Activated CD8-positive, alpha-beta T cell treated with anti-CD3 and anti-CD28 coated beads for 36 hours (primary cell): Measurements from ENCODE around the gene ATP10A. TPM values are rescaled to one million over a fixed set of nuclear protein-coding genes. Genes with fewer than 3 reads are reported as not detected.
"Not testable (repeated sequence)": the region's sequence is repeated elsewhere in the genome, so short reads cannot be mapped to it uniquely, and the experiment has no call there.

Experiments
- ATAC-seq: fragments of 200-7000 bp; cut with Tn5 transposase; one replicate; pipeline ENCODE4 v1.10.0; 2021; ENCODE audit warnings: mild to moderate bottlenecking, moderate library complexity
- CTCF ChIA-PET: fragments of 350-600 bp; sonication (Branson Sonifier 250); formaldehyde crosslinking; loops from one replicate; lab custom pipeline; 2021; ENCODE audit warnings: antibody characterized with exemption; lab: Charles Lee
- POLR2A ChIA-PET: fragments of 350-600 bp; sonication (Branson Sonifier 250); formaldehyde crosslinking; loops from one replicate; lab custom pipeline; 2021; ENCODE audit warnings: antibody characterized with exemption; lab: Charles Lee
- DNase-seq: peaks from one replicate; pipeline ENCODE4 v3.0.0-alpha.2; 2020
- H3K27ac Mint-ChIP-seq: one replicate; pipeline ENCODE4 v1.8.0; 2021; ENCODE audit warnings: mild to moderate bottlenecking, mixed read lengths
- H3K27me3 Mint-ChIP-seq: one replicate; pipeline ENCODE4 v1.8.0; 2021; ENCODE audit warnings: mixed read lengths
- H3K36me3 Mint-ChIP-seq: one replicate; pipeline ENCODE4 v1.8.0; 2021; ENCODE audit warnings: low read depth, mixed read lengths
- H3K4me1 Mint-ChIP-seq: one replicate; pipeline ENCODE4 v1.8.0; 2021; ENCODE audit warnings: low read depth, mixed read lengths
- H3K4me3 Mint-ChIP-seq: one replicate; pipeline ENCODE4 v1.8.0; 2021; ENCODE audit warnings: mild to moderate bottlenecking, moderate library complexity, mixed read lengths
- H3K9me3 Mint-ChIP-seq: one replicate; pipeline ENCODE4 v1.8.0; 2021; ENCODE audit warnings: mixed read lengths
- CTCF ChIP-seq: fragments of 200-600 bp; IDR thresholded peaks from one replicate; pipeline ENCODE4 v1.8.0; 2022; ENCODE audit warnings: antibody characterized with exemption, mild to moderate bottlenecking
- intact Hi-C: fragments of 100-400 bp; cut with micrococcal nuclease; formaldehyde crosslinking; loops from one replicate; pipeline ENCODE4 v1.10.0; 2022
- total RNA-seq, 2 experiments: library from RNA; stranded (reverse); gene quantifications; one replicate each; pipeline ENCODE4 v1.2.3, GENCODE V29; 2021

Gene ATP10A
- total RNA-seq, 2 experiments from 2014 or later: 17.8 to 21.0 TPM

GRCh38 chr15:25774871-25775270 is 88.3 kb downstream of the ATP10A start:
- H3K9me3 Mint-ChIP-seq: no peaks in the 10 kb centered on the region
- ATAC-seq (no peak), DNase-seq (no peak)
- CTCF ChIA-PET: no interaction called here
- POLR2A ChIA-PET: no interaction called here
- H3K4me1 Mint-ChIP-seq: peaks cover 17% of the 10 kb centered on the region
- no peak for TF ChIP-seq CTCF
- peak overlapping the region; percentile 5 for H3K27ac Mint-ChIP-seq
- no peaks in the 10 kb centered on the region for H3K27me3 Mint-ChIP-seq
- intact Hi-C loops: no loop called here
- no peak overlapping the region for H3K4me3 Mint-ChIP-seq
- H3K36me3 Mint-ChIP-seq: peaks cover 8% of the 10 kb centered on the region

DNA sequence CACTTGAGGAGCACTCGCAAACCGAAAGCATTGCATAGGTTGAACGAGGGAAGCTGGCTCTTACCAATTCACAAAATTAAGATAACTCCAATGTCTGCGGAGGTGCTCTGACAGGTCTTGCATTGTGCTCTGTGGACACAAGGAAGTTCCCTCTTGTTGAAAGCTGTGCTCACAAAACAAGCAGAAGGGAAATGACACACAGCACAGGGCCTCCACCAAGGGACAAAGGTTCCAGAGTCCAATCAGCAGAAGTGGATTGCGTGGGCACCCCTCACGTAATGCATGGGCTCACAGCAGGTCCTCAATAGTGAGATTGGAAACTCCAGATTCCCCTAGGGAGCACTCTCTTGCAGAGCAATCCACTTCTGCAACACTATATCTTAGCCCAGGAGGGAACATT is 89.9 kb downstream of the ATP10A start:
- H3K9me3 Mint-ChIP-seq: no peaks in the 10 kb centered on the region
- intact Hi-C loops: no loop called here
- peaks cover 9% of the 10 kb centered on the region for H3K4me1 Mint-ChIP-seq
- no peak overlapping the region for H3K27ac Mint-ChIP-seq
- no peaks in the 10 kb centered on the region for H3K27me3 Mint-ChIP-seq
- ATAC-seq (no peak), DNase-seq (no peak)
- CTCF ChIA-PET: no interaction called here
- POLR2A ChIA-PET: no interaction called here
- H3K36me3 Mint-ChIP-seq: peaks cover 2% of the 10 kb centered on the region
- TF ChIP-seq CTCF: no peak
- no peak overlapping the region for H3K4me3 Mint-ChIP-seq

DNA sequence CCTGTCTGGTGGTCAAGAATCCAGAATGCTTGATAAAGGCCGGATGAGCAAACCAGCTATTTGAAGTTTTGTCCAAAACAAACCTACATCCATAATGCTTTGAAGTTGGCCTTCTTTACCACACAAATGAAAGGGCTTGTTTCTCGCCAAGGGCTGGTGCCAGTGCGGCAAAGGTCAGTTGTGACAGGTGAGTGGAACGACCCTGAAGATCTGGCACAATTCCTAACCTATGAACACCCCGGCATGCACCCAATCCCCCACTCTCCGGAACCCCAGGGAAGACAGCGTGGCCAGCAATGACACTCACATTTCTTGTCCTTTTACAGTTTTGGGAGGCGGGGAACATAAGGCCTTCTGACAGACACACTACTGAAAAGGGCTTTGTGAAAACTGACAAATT is 90.6 kb downstream of the ATP10A start:
- ATAC-seq (no peak), DNase-seq (no peak)
- Mint-ChIP-seq H3K36me3 (peaks cover 2% of the 10 kb centered on the region), H3K27me3 (no peaks in the 10 kb centered on the region), H3K4me1 (peaks cover 7% of the 10 kb centered on the region), H3K27ac (no peak overlapping the region), H3K9me3 (no peaks in the 10 kb centered on the region), H3K4me3 (no peak overlapping the region)
- intact Hi-C loops: no loop called here
- CTCF ChIA-PET: interaction anchor here (1.0 to 1.8 kb wide), 2 partner anchors 21 to 162 kb away, joined by 4 to 5 read pairs; no protein-coding TSS in a partner anchor
- TF ChIP-seq CTCF: no peak
- POLR2A ChIA-PET: no interaction called here

DNA sequence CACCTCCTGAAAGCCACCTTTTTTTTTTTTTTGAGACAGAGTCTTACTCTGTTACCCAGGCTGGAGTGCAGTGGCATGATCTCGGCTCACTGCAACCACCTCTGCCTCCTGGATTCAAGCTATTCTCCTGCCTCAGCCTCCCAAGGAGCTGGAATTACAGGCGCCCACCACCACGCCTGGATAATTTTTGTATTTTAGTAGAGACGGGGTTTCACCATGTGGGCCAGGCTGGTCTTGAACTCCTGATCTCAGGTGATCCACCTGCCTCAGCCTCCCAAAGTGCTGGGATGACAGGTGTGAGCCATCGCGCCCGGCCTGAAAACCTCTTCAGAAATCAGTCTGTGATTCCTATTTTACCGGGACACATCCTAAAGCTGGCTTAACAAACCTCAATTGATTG is 91.4 kb downstream of the ATP10A start:
- H3K36me3 Mint-ChIP-seq, H3K4me3 Mint-ChIP-seq, H3K27me3 Mint-ChIP-seq, DNase-seq, H3K27ac Mint-ChIP-seq, POLR2A ChIA-PET, intact Hi-C loops, H3K9me3 Mint-ChIP-seq, H3K4me1 Mint-ChIP-seq, ATAC-seq: not testable (repeated sequence)
- CTCF ChIA-PET: interaction anchor here (0.9 to 1.8 kb wide), 3 partner anchors 11 to 162 kb away, joined by 3 to 5 read pairs (median 4); no protein-coding TSS in a partner anchor

GRCh38 chr15:25771338-25771706 is 91.8 kb downstream of the ATP10A start:
- no peak overlapping the region for H3K27ac Mint-ChIP-seq
- H3K27me3 Mint-ChIP-seq: no peaks in the 10 kb centered on the region
- no peak for TF ChIP-seq CTCF
- no peak overlapping the region for H3K4me3 Mint-ChIP-seq
- peaks cover 7% of the 10 kb centered on the region for H3K4me1 Mint-ChIP-seq
- H3K36me3 Mint-ChIP-seq: peaks cover 6% of the 10 kb centered on the region
- ATAC-seq (no peak), DNase-seq (no peak)
- ChIA-PET POLR2A (no interaction called here), CTCF (interaction anchor here (0.9 to 1.8 kb wide), 2 partner anchors 12 to 163 kb away, joined by 3 to 5 read pairs; no protein-coding TSS in a partner anchor)
- intact Hi-C loops: no loop called here
- no peaks in the 10 kb centered on the region for H3K9me3 Mint-ChIP-seq
